Stimulated activated CD4-positive, alpha-beta T cell treated with anti-CD3 and anti-CD28 coated beads, TNF-alpha, amount 100 ng/mL, for 4 hours (primary cell): ENCODE measurements around the gene LILRA1.
"Not testable (repeated sequence)": the region's sequence is repeated elsewhere in the genome, so short reads cannot be mapped to it uniquely, and the experiment has no call there.

ENCODE experiments used
- DNase-seq, 3 experiments: peaks; one replicate each; pipeline ENCODE4 v3.0.0-alpha.2; 2020; ENCODE audit warnings: low read depth in 3 of 3

LILRA1 gene

GRCh38 chr19:54624934-54625730 is 31.7 kb downstream of the LILRA1 start:
- not testable (repeated sequence) for DNase-seq

GRCh38 chr19:54626757-54627156 is 33.3 kb downstream of the LILRA1 start:
- DNase-seq: no peak

GRCh38 chr19:54627912-54628311 is 34.5 kb downstream of the LILRA1 start:
- not testable (repeated sequence) for DNase-seq

DNA sequence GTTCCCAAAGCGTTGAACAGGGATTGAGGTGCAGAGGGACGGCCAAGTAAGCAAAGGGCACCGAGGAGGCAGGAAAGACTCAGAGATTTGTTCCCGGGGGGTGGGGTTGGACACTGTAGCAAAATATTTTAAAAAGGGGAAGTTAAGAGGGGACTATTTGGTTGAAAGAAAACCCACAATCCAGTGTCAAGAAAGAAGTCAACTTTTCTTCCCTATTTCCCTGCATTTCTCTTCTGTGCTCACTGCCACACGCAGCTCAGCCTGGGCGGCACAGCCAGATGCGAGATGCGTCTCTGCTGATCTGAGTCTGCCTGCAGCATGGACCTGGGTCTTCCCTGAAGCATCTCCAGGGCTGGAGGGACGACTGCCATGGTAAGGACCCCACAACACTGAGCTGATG is 36.8 kb downstream of the LILRA1 start, which contains the start of gene LILRB1:
LILRB1 (plus strand) TSS at position 223 of the 400 bp plus-strand sequence. CDS start 590 bp downstream, outside the sequence.
- not testable (repeated sequence) for DNase-seq

- no peak for DNase-seq
Observed at GRCh38 chr19:54630782-54631181, 37.4 kb downstream of the LILRA1 start.

- not testable (repeated sequence) for DNase-seq
Observed at GRCh38 chr19:54631489-54632337, 38.3 kb downstream of the LILRA1 start.

DNA sequence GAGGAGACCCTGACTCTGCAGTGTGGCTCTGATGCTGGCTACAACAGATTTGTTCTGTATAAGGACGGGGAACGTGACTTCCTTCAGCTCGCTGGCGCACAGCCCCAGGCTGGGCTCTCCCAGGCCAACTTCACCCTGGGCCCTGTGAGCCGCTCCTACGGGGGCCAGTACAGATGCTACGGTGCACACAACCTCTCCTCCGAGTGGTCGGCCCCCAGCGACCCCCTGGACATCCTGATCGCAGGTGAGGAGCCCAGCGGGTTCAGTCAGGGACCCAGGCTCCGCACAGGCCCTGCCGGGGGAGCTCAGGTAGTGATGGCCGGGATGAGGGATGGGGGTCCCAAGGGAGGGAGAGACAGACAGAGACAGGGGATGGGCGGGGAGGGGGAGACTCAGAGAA is 39.1 kb downstream of the LILRA1 start:
- DNase-seq: not testable (repeated sequence)

DNA sequence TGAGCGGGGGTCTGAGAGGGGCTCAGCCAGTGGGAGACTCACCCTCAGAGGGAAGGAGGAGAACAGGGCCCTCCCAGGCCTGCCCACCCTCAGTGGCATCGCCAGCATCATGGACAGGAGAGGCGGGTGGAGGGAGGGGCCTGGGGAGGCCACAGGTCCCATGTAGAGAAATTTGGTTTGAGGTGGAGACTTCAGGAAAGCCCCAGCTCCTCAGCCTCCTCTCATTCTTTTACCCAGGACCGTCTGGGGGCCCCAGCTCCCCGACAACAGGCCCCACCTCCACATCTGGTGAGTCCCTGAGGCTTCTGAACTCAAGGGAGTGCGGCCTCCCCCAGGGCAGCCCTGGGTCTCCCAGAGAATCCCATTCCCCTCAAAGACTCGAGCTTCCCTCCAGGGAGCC is 40.0 kb downstream of the LILRA1 start:
- DNase-seq: no peak

DNA sequence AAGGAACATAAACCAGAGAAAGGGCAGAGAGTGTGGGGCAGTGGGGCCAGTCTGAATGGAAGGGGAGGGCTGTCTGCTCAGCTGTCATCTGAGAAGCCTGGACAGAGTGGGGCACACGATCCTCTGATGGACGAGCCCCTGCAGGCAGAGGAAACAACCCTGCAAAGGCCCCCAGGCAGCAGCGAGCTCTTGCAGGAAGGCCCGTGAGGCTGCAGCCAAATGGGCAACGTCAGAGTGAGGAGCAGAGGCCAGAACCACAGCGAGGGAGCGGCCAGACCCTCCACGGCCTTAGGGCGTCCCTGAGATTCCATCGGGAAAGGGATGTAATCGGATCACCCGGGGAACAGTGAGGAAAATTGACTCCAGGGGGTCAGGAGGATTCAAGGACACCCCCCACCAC is 42.6 kb downstream of the LILRA1 start:
- not testable (repeated sequence) for DNase-seq

- DNase-seq: no peak
Observed at GRCh38 chr19:54638683-54639082, 45.3 kb downstream of the LILRA1 start.

GRCh38 chr19:54642953-54643352 is 49.5 kb downstream of the LILRA1 start:
- not testable (repeated sequence) for DNase-seq

DNA sequence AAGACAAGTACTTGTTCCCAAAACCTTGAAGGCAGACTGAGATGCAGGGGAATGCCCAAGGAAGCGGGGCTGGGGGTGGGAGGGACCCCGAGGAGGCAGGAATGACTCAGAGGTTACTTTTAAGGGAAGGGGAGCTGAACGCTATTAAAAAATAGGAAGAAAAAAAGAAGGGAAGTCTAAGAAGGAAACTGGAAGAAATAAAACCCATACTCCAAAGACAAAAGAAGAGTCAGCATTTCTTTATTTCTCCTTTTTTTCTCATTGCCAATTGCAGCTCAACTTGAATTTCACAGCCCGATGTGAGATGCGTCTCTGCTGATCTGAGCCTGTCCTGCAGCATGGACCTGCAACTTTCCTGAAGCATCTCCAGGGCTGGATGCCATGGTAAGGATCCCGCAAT is 50.2 kb downstream of the LILRA1 start:
- not testable (repeated sequence) for DNase-seq

GRCh38 chr19:54644056-54644455 is 50.6 kb downstream of the LILRA1 start:
- no peak for DNase-seq

DNA sequence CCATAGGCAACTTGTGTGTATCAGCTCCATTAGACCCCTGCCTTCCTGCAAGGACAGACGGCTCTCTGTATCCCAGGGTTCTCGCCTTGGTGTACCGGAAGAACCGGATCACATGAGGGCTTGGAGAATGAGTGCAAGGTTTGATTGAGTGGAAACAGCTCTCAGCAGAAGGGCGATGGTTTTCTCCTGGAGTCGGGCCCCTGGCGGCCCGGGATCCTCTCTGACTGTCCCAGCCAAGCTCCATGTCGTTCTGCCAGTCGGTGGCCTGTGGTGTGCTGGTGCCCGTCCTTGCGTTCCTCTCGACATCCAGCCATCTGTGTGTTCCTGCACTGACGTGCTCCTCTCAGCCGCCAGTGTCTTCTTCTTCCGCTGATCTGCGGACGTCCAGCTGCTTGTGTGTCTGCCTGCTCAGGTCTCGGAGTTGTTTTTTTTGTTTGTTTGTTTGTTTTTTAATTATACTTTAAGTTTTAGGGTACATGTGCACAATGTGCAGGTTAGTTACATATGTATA is 53.0 kb downstream of the LILRA1 start:
- DNase-seq: no peak

GRCh38 chr19:54648129-54648528 is 54.7 kb downstream of the LILRA1 start:
- DNase-seq: no peak

DNA sequence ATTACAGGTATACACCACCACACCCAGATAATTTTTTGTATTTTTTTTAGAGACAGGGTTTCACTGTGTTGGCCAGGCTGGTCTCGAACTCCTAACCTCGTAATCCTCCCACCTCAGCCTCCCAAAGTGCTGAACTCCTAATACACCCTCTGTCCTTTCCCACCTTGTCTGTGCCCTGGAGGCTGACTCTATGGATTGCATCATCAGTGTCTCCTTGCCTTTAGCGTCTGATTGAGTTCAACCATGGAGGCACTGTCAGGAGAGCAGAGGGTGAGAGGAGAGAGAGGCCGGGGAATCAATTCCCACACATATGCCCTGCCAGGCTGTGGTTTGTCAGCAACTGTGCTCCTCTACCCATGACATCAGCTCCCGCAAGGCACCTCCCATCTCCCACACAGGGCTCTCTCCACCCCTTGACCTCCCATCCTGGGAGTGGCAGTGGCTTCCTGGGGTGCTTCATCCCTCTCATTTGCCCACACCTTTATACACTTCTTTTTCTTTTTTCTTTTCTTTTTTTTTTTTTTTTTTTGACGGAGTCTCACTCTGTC is 56.8 kb downstream of the LILRA1 start:
- DNase-seq: no peak
